IMR-90 (cell line): ENCODE data around the gene NDUFB2. TPM values are rescaled to one million over a fixed set of nuclear protein-coding genes. Genes with fewer than 3 reads are reported as not detected.

Source experiments
- polyA plus RNA-seq, 3 experiments: library from polyadenylated mRNA; depleted of rRNA; stranded (reverse); fragments of >200 nt; gene quantifications; 2 replicates each; pipeline ENCODE4 v1.2.3, GENCODE V29; 2012; ENCODE audit warnings: low replicate concordance in 1 of 3
- total RNA-seq: library from RNA; depleted of rRNA; stranded (reverse); fragments of >200 nt; gene quantifications from 2 replicates; pipeline ENCODE4 v1.2.3, GENCODE V29; 2012; rRNA removed

NDUFB2 gene
- total and polyA plus RNA-seq, 2 of the 4 experiments (the other 2 are of a cell fraction), result 81.7 to 143 TPM

Other genes starting within 250 kb of the NDUFB2 start
- 83.0 and 83.3 TPM in 2 replicates for gene MKRN1, start 217.2 kb upstream of the NDUFB2 start, total RNA-seq
- gene MKRN1, start 217.2 kb upstream of the NDUFB2 start, polyA plus RNA-seq (2012; rRNA removed), result 38.2 and 47.2 TPM in 2 replicates
- gene DENND2A, start 55.9 kb upstream of the NDUFB2 start, total RNA-seq, result 7.5 and 7.8 TPM in 2 replicates
- 7.4 and 10.3 TPM in 2 replicates for gene DENND2A, start 55.9 kb upstream of the NDUFB2 start, polyA plus RNA-seq (2012; rRNA removed)
- gene ADCK2, start 23.8 kb upstream of the NDUFB2 start, total RNA-seq, result 7.5 and 10.0 TPM in 2 replicates
- gene ADCK2, start 23.8 kb upstream of the NDUFB2 start, polyA plus RNA-seq (2012; rRNA removed), result 6.9 and 7.1 TPM in 2 replicates
- 12.9 and 16.9 TPM in 2 replicates for gene BRAF, start 228.2 kb downstream of the NDUFB2 start, total RNA-seq
- gene BRAF, start 228.2 kb downstream of the NDUFB2 start, polyA plus RNA-seq (2012; rRNA removed), result 4.7 and 5.7 TPM in 2 replicates